Mucosa of descending colon (tissue), 3 donors: Measurements from ENCODE around the gene RAB20. TPM values are rescaled to one million over a fixed set of nuclear protein-coding genes. Genes with fewer than 3 reads are reported as not detected.

Experiments used
- ATAC-seq: fragments of 200-7000 bp; cut with Tn5 transposase; one replicate; pipeline ENCODE4 v1.9.1; 2020; ENCODE audit warnings: mild to moderate bottlenecking, moderate library complexity
- DNase-seq, 3 donors: peaks; one replicate each; pipeline ENCODE4 v3.0.0-alpha.2; 2020
- H3K36me3 ChIP-seq: fragments of 200-600 bp; one replicate; pipeline ENCODE4 v1.8.0; 2021; ENCODE audit warnings: low read depth, mild to moderate bottlenecking
- H3K4me1 ChIP-seq: fragments of 200-600 bp; one replicate; pipeline ENCODE4 v1.8.0; 2021; ENCODE audit warnings: low read depth, mild to moderate bottlenecking
- H3K4me3 ChIP-seq: fragments of 200-600 bp; one replicate; pipeline ENCODE4 v1.8.0; 2021; ENCODE audit warnings: mild to moderate bottlenecking
- H3K9me3 ChIP-seq: fragments of 200-600 bp; one replicate; pipeline ENCODE4 v1.8.0; 2021; ENCODE audit warnings: mild to moderate bottlenecking
- CTCF ChIP-seq: fragments of 200-600 bp; IDR thresholded peaks from one replicate; pipeline ENCODE4 v1.8.0; 2022; ENCODE audit warnings: antibody characterized with exemption, mild to moderate bottlenecking
- intact Hi-C, 2 donors: fragments of 100-400 bp; cut with DNase I in 1 of 2; cut with micrococcal nuclease in 1 of 2; formaldehyde crosslinking; loops; one replicate each; pipeline versions ENCODE4 v1.11.0 to v1.11.1; 2022; cut with DNase I, micrococcal nuclease
- total RNA-seq, 3 donors: library from RNA; stranded (reverse); fragmentation: NEBNext Ultra II Directional in 2 of 3; extraction: Animal tissue kit (Norgen Biotek cat#: 25700) in 2 of 3; gene quantifications; one replicate each; pipeline versions ENCODE4 v1.2.1 to v1.2.4, GENCODE V29; 2021 to 2023
- donor health status: DM: no; HTN: no; CAD: no; lungs with moderate emphysema.
- donor health status: DM: no; HTN: no; CAD: no.
- donor health status: DM: no; HTN: yes; CAD: no.

RAB20 gene
- total RNA-seq, 3 donors from 2014 or later, result 24.4 to 45.2 (median 33.7) TPM

- H3K36me3 ChIP-seq, result no peaks in the 10 kb centered on the region
- intact Hi-C loops, result no loop called here
- ATAC-seq, result no peak
These were observed 86.8 kb downstream of the RAB20 start for GRCh38 chr13:110474713-110475112.

More at GRCh38 chr13:110474713-110475112, 86.8 kb downstream of the RAB20 start:
- TF ChIP-seq CTCF, result no peak
- Histone ChIP-seq H3K4me1 (no peaks in the 10 kb centered on the region), H3K4me3 (no peak overlapping the region), H3K9me3 (no peaks in the 10 kb centered on the region)
- DNase-seq, result no peak

Other genes starting within 250 kb of the RAB20 start
- gene NAXD, start 53.8 kb upstream of the RAB20 start, total RNA-seq, result 10 to 100 TPM; 32.8 to 49.6 (median 38.8) TPM
- 10 to 100 TPM; 39.8 to 71.4 (median 56.4) TPM for gene CARS2, start 144.4 kb upstream of the RAB20 start, total RNA-seq
- gene ING1, start 152.0 kb upstream of the RAB20 start, total RNA-seq, result 10 to 100 TPM; 11.8 to 18.0 (median 13.8) TPM